Measurements from ENCODE around the gene ADAMTS18.

DNA sequence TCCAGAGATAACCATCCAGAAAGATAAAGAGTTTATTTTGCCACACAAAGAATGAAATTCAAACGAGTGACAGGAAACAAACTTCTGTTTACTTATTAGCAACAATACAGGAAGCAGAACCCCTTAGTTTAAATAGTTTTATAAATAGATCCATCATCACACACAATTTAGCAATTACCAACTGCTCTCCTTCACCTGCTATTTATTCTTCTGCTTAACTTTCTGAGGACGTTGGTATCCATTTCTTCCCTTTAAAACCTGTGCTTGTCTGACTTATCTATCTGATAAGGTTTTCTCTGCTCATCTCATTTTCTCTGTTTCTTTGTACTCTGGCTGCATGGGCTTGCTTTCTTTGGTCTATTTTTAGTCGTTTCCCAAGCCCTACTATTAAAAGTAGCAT is 4.3 kb upstream of the ADAMTS18 start:
- TF ChIP-seq, protein P1, sequence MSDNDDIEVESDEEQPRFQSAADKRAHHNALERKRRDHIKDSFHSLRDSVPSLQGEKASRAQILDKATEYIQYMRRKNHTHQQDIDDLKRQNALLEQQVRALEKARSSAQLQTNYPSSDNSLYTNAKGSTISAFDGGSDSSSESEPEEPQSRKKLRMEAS (IDR thresholded peaks at IDR 0.05): no peak
- TF ChIP-seq, protein P2, sequence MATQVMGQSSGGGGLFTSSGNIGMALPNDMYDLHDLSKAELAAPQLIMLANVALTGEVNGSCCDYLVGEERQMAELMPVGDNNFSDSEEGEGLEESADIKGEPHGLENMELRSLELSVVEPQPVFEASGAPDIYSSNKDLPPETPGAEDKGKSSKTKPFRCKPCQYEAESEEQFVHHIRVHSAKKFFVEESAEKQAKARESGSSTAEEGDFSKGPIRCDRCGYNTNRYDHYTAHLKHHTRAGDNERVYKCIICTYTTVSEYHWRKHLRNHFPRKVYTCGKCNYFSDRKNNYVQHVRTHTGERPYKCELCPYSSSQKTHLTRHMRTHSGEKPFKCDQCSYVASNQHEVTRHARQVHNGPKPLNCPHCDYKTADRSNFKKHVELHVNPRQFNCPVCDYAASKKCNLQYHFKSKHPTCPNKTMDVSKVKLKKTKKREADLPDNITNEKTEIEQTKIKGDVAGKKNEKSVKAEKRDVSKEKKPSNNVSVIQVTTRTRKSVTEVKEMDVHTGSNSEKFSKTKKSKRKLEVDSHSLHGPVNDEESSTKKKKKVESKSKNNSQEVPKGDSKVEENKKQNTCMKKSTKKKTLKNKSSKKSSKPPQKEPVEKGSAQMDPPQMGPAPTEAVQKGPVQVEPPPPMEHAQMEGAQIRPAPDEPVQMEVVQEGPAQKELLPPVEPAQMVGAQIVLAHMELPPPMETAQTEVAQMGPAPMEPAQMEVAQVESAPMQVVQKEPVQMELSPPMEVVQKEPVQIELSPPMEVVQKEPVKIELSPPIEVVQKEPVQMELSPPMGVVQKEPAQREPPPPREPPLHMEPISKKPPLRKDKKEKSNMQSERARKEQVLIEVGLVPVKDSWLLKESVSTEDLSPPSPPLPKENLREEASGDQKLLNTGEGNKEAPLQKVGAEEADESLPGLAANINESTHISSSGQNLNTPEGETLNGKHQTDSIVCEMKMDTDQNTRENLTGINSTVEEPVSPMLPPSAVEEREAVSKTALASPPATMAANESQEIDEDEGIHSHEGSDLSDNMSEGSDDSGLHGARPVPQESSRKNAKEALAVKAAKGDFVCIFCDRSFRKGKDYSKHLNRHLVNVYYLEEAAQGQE (IDR thresholded peaks at IDR 0.05; ENCODE audit: low read depth): no peak
- TF ChIP-seq, protein P3, sequence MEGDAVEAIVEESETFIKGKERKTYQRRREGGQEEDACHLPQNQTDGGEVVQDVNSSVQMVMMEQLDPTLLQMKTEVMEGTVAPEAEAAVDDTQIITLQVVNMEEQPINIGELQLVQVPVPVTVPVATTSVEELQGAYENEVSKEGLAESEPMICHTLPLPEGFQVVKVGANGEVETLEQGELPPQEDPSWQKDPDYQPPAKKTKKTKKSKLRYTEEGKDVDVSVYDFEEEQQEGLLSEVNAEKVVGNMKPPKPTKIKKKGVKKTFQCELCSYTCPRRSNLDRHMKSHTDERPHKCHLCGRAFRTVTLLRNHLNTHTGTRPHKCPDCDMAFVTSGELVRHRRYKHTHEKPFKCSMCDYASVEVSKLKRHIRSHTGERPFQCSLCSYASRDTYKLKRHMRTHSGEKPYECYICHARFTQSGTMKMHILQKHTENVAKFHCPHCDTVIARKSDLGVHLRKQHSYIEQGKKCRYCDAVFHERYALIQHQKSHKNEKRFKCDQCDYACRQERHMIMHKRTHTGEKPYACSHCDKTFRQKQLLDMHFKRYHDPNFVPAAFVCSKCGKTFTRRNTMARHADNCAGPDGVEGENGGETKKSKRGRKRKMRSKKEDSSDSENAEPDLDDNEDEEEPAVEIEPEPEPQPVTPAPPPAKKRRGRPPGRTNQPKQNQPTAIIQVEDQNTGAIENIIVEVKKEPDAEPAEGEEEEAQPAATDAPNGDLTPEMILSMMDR (IDR thresholded peaks at IDR 0.05 in 2 of 3, conservative IDR thresholded peaks at IDR 0.05 in 1 of 3; ENCODE audit: borderline replicate concordance in 1 of 3, insufficient read depth in 1 of 3, low read depth in 2 of 3, low read length in 2 of 3): no peak
- TF ChIP-seq POLR2A (IDR thresholded peaks at IDR 0.05; ENCODE audit: borderline replicate concordance, extremely low read depth, insufficient read depth, insufficient read length) (no peak), YY1 (IDR thresholded peaks at IDR 0.05; ENCODE audit: extremely low read depth, insufficient replicate concordance, low read depth, low read length) (no peak), POLR2AphosphoS5 (IDR thresholded peaks at IDR 0.05; ENCODE audit: low read depth, low read length) (no peak), SP1 (IDR thresholded peaks at IDR 0.05; ENCODE audit: low read depth) (no peak), ELF1 (IDR thresholded peaks at IDR 0.05; ENCODE audit: borderline replicate concordance, low read depth) (no peak), SIN3A (IDR thresholded peaks at IDR 0.05; ENCODE audit: low read depth) (no peak)
